ENCODE results near the gene MYO9A. TPM values are rescaled to one million over a fixed set of nuclear protein-coding genes. Genes with fewer than 3 reads are reported as not detected.

The MYO9A gene
- total RNA-seq, 1 donor from 2014 or later: 50.6 TPM

DNA sequence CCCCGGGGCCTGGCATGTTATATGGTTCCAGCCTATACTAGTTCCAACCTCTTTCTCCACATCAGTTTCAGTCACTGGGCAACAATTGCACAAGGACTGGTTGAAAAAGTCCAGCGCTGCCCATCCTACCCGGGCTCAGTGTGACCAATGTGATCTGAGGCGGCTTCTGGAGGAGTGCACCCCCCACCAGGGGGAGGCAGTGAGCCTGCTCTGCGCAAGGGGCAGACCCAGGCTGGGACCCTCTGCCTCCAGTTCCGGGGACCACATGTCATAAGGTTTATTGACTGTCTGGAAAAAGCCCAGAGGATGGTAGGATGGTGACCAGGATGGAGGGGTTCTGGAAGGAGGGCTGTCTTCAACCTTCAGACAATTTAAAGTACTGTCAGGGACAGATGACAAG lies 333.2 kb downstream of the MYO9A start:
- ATAC-seq (ENCODE audit: low read depth) (no peak), DNase-seq (no peak)
- no peak for TF ChIP-seq CTCF (IDR thresholded peaks at IDR 0.05)
- POLR2A ChIA-PET: no interaction called here
- no peak overlapping the region for H3K27ac Mint-ChIP-seq
- no peaks in the 10 kb centered on the region for H3K9me3 Mint-ChIP-seq
- no peaks in the 10 kb centered on the region for H3K36me3 Mint-ChIP-seq (ENCODE audit: low read depth)
- H3K27me3 Mint-ChIP-seq: peaks cover 16% of the 10 kb centered on the region
- peaks cover 5% of the 10 kb centered on the region for H3K4me1 Mint-ChIP-seq
- CTCF ChIA-PET: interaction anchor here (0.7 to 1.9 kb wide), 2 partner anchors 369 to 372 kb away, joined by 3 to 17 read pairs; no protein-coding TSS in a partner anchor
- no peak overlapping the region for H3K4me3 Mint-ChIP-seq
- intact Hi-C loops (cut with micrococcal nuclease): loop anchor here (1.0 kb wide), 1 partner anchor 372 kb away; no protein-coding TSS in a partner anchor

GRCh38 chr15:71782422-71783165 lies 335.4 kb downstream of the MYO9A start:
- intact Hi-C loops (cut with micrococcal nuclease): no loop called here

DNA sequence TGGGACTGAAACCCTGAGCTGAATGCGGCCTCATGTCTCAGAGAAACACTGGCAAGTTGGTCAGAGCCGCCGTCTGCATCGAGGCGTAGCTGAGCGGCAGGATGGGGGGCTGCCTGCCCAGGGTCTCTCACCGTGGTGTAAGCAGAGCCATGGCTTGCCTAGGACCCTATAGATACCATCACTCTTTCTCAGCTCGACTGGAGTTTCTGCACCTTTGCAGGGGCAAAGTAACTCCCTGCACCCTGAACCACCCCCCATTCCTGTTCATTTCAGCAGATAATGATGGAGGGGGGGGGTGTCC lies 336.0 kb downstream of the MYO9A start:
- Mint-ChIP-seq H3K27ac (no peak overlapping the region), H3K36me3 (ENCODE audit: low read depth) (no peaks in the 10 kb centered on the region), H3K4me1 (peaks cover 5% of the 10 kb centered on the region), H3K9me3 (no peaks in the 10 kb centered on the region), H3K4me3 (no peak overlapping the region), H3K27me3 (peaks cover 16% of the 10 kb centered on the region)
- intact Hi-C loops (cut with micrococcal nuclease): no loop called here
- no peak for TF ChIP-seq CTCF (IDR thresholded peaks at IDR 0.05)
- no peak for DNase-seq
- ATAC-seq (ENCODE audit: low read depth): no peak
- ChIA-PET CTCF (interaction anchor here (2.1 to 5.1 kb wide), 2 partner anchors 10 to 375 kb away, joined by 8 to 50 read pairs; no protein-coding TSS in a partner anchor), POLR2A (no interaction called here)

More at GRCh38 chr15:71782422-71783165, 335.4 kb downstream of the MYO9A start:
- peaks cover 5% of the 10 kb centered on the region for H3K4me1 Mint-ChIP-seq
- POLR2A ChIA-PET: no interaction called here
- ATAC-seq (ENCODE audit: low read depth): no peak
- H3K27ac Mint-ChIP-seq: no peak overlapping the region
- CTCF ChIA-PET: interaction anchor here (1.9 to 5.1 kb wide), 2 partner anchors 374 kb away, joined by 17 to 50 read pairs; no protein-coding TSS in a partner anchor
- H3K4me3 Mint-ChIP-seq: no peak overlapping the region
- no peak for DNase-seq
- H3K9me3 Mint-ChIP-seq: no peaks in the 10 kb centered on the region
- peaks cover 16% of the 10 kb centered on the region for H3K27me3 Mint-ChIP-seq
- no peaks in the 10 kb centered on the region for H3K36me3 Mint-ChIP-seq (ENCODE audit: low read depth)
- no peak for TF ChIP-seq CTCF (IDR thresholded peaks at IDR 0.05)

GRCh38 chr15:71781179-71781964 lies 336.6 kb downstream of the MYO9A start:
- TF ChIP-seq CTCF (IDR thresholded peaks at IDR 0.05): no peak
- no peak for ATAC-seq (ENCODE audit: low read depth)
- ChIA-PET POLR2A (interaction anchor here (1.0 kb wide), 1 partner anchor 337 kb away, joined by 3 read pairs; the partner anchor contains the start of genes MYO9A and SENP8), CTCF (interaction anchor here (1.3 to 5.1 kb wide), 3 partner anchors 9 to 375 kb away, joined by 8 to 50 read pairs (median 10); no protein-coding TSS in a partner anchor)
- Mint-ChIP-seq H3K27me3 (peaks cover 16% of the 10 kb centered on the region), H3K9me3 (no peaks in the 10 kb centered on the region), H3K27ac (no peak overlapping the region), H3K4me3 (no peak overlapping the region), H3K4me1 (peaks cover 5% of the 10 kb centered on the region), H3K36me3 (ENCODE audit: low read depth) (no peaks in the 10 kb centered on the region)
- DNase-seq: no peak
- intact Hi-C loops (cut with micrococcal nuclease): no loop called here
